Neutrophil (primary cell): ENCODE data around the gene HOXA5.

ENCODE experiments used
- H3K27ac ChIP-seq: fragments of 200-600 bp; sonication (generic); 2 replicates; pipeline ENCODE4 v1.5.1; 2016; ENCODE audit warnings: mild to moderate bottlenecking, moderate library complexity
- H3K27me3 ChIP-seq: fragments of 200-600 bp; sonication (generic); 2 replicates; pipeline ENCODE4 v1.6.0; 2016; ENCODE audit warnings: mild to moderate bottlenecking
- H3K36me3 ChIP-seq: fragments of 200-600 bp; sonication (generic); 2 replicates; pipeline ENCODE4 v1.5.1; 2017
- H3K4me1 ChIP-seq, 2 experiments: fragments of 200-600 bp in 1 of 2; sonication (generic) in 1 of 2; 1 replicate in 1 of 2; 2 replicates in 1 of 2; pipeline versions ENCODE4 v1.5.1 to v1.6.1; 2013 to 2016; ENCODE audit warnings: low read depth in 1 of 2, low read length in 1 of 2, mild to moderate bottlenecking in 1 of 2, moderate library complexity in 1 of 2; ENCODE audit not compliant: control insufficient read depth in 1 of 2, insufficient read depth in 1 of 2
- H3K4me3 ChIP-seq, 2 experiments: fragments of 200-600 bp in 1 of 2; sonication (generic) in 1 of 2; 1 replicate in 1 of 2; 2 replicates in 1 of 2; pipeline ENCODE4 v1.5.1; 2013 to 2016; ENCODE audit warnings: low read depth in 1 of 2, low read length in 1 of 2, mild to moderate bottlenecking in 1 of 2, moderate library complexity in 1 of 2
- H3K9me3 ChIP-seq: fragments of 200-600 bp; sonication (generic); 2 replicates; pipeline ENCODE4 v1.5.1; 2016
- TF ChIP-seq, protein P1 (sequence below): fragments of 200-600 bp; sonication (generic); IDR thresholded peaks from 2 replicates; pipeline ENCODE4 v1.5.1; 2016; ENCODE audit warnings: antibody characterized with exemption

Gene HOXA5

DNA sequence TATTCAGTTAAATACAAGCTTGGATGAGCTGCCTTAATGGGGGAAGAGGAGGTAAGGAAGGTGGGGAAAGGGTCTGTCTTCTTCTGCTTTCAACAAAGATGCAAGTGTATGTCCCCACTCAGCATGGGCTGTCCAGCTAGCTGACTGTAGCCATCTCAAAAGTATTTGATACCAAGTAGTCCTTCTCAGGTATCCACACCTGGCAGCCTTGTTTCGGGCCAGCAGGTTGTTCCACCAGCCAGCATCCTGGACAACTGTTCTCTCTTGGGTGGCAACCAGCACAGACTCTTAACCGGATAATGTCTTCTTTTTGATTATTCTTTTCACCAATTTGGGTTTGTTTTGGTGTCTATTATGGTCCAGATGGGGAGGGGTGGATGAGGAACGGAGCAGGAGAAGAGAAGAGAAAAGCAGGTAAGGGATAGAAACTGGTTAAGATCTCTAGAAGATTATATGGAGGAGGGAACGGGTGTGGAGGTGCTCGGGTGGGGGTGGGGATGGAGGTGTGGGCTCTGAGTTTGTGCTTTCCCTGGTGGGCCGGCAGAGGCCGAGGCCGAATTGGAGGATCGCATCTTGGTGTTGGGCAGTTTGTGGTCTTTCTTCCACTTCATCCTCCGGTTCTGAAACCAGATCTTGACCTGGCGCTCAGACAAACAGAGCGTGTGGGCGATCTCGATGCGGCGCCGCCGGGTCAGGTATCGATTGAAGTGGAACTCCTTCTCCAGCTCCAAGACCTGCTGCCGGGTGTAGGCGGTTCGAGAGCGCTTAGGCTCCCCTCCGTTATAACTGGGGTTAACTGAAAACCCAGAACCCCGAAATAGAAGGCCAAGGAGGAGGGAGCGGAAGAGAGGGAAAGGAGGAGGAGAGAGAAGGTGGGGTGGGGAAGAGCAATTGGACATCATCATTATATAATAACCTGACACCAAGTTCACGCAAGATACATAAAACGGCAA is 14.4 kb downstream of the HOXA5 start:
- Histone ChIP-seq H3K27ac (no peak overlapping the region), H3K4me1 (peaks cover 9 to 11% of the 10 kb centered on the region in 2 experiments), H3K27me3 (peaks cover 64% of the 10 kb centered on the region), H3K9me3 (no peaks in the 10 kb centered on the region), H3K36me3 (no peaks in the 10 kb centered on the region), H3K4me3 (no peak overlapping the region)
- TF ChIP-seq, protein P1, sequence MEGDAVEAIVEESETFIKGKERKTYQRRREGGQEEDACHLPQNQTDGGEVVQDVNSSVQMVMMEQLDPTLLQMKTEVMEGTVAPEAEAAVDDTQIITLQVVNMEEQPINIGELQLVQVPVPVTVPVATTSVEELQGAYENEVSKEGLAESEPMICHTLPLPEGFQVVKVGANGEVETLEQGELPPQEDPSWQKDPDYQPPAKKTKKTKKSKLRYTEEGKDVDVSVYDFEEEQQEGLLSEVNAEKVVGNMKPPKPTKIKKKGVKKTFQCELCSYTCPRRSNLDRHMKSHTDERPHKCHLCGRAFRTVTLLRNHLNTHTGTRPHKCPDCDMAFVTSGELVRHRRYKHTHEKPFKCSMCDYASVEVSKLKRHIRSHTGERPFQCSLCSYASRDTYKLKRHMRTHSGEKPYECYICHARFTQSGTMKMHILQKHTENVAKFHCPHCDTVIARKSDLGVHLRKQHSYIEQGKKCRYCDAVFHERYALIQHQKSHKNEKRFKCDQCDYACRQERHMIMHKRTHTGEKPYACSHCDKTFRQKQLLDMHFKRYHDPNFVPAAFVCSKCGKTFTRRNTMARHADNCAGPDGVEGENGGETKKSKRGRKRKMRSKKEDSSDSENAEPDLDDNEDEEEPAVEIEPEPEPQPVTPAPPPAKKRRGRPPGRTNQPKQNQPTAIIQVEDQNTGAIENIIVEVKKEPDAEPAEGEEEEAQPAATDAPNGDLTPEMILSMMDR = no peak

DNA sequence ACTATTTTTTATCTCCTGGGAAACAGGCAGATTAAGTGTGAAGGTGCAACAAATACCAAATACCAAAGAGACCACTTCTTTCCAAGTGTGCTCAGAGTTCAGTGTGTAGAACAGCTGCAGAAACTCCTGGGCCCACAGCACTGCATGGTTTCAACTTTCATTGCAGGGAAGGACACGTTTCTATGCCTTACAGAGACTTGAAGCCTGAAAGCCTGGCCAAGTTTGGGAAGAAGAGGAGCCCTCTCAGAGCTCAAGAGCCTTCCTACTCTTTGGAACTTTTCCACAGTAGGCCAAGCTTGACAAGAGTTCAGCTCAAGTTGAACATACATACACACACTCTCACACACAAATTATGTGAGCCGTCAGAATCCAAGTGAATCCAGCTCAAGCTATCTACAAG is 15.4 kb downstream of the HOXA5 start:
- H3K36me3 ChIP-seq = no peaks in the 10 kb centered on the region
- TF ChIP-seq, protein P1 = no peak
- peaks cover 63% of the 10 kb centered on the region for H3K27me3 ChIP-seq
- no peak overlapping the region for H3K27ac ChIP-seq
- H3K4me3 ChIP-seq = no peak overlapping the region
- H3K4me1 ChIP-seq = peaks cover 5 to 11% of the 10 kb centered on the region in 2 experiments
- H3K9me3 ChIP-seq = no peaks in the 10 kb centered on the region

DNA sequence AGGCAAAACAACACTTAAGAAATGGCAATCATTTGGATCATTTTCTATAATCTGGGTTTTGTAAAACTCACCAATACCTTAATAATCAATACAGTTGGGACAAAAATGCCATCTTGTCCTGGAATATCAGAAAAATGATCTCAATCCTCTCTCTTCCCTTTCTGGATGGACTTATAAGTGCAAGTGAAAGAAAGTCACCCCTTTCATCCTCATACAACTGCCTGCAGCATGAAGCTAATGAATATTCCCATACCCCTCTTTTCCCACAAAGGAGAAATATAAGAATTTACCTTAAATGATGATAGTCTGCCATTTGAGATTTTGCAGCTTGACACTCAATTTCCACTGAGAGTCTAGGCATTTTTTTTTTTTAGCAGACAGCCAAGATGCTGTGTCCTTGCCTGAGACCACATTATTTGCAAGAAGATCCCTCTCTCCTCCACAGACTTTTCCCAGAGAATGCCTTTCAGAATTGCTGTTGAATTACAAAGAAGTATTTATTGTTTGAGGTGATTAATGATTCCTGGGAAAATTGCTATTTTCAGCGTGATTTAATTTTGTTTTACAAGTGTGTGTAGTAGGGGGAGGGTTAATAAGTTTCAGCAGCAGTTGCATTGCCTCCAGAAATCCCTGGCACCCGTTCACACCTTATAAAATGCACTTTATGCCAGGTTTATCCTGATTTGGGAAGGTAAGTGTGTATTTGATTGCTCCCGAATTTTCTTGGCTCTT is 16.7 kb downstream of the HOXA5 start:
- H3K36me3 ChIP-seq = no peaks in the 10 kb centered on the region
- TF ChIP-seq, protein P1 = no peak
- peaks cover 5 to 17% of the 10 kb centered on the region in 2 experiments for H3K4me1 ChIP-seq
- no peak overlapping the region for H3K27ac ChIP-seq
- no peaks in the 10 kb centered on the region for H3K9me3 ChIP-seq
- H3K27me3 ChIP-seq = peaks cover 53% of the 10 kb centered on the region
- H3K4me3 ChIP-seq = no peak overlapping the region

DNA sequence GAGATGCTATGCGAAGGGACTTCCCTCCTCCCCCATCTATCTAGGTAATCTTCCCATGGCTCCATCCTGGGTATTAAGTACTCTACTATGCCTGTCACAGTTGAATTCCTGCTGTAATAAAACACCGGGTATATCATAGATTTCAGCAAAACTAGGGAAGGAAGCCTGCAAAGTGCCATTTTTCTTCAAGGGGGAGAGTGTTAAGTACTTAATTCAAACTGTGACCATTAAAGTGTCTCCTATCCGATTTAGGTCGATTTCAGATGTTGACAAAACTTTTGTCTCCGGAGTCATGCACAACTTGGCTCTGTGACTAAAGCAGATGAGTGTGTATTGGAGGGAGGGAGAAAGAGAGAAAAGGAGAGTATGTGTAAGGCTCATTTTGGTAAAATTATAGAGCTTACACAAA is 17.5 kb downstream of the HOXA5 start:
- no peak overlapping the region for H3K27ac ChIP-seq
- H3K27me3 ChIP-seq = peaks cover 48% of the 10 kb centered on the region
- peaks cover 0 to 12% of the 10 kb centered on the region in 2 experiments for H3K4me1 ChIP-seq
- TF ChIP-seq, protein P1 = no peak
- H3K4me3 ChIP-seq = no peak overlapping the region
- H3K9me3 ChIP-seq = no peaks in the 10 kb centered on the region
- H3K36me3 ChIP-seq = no peaks in the 10 kb centered on the region

DNA sequence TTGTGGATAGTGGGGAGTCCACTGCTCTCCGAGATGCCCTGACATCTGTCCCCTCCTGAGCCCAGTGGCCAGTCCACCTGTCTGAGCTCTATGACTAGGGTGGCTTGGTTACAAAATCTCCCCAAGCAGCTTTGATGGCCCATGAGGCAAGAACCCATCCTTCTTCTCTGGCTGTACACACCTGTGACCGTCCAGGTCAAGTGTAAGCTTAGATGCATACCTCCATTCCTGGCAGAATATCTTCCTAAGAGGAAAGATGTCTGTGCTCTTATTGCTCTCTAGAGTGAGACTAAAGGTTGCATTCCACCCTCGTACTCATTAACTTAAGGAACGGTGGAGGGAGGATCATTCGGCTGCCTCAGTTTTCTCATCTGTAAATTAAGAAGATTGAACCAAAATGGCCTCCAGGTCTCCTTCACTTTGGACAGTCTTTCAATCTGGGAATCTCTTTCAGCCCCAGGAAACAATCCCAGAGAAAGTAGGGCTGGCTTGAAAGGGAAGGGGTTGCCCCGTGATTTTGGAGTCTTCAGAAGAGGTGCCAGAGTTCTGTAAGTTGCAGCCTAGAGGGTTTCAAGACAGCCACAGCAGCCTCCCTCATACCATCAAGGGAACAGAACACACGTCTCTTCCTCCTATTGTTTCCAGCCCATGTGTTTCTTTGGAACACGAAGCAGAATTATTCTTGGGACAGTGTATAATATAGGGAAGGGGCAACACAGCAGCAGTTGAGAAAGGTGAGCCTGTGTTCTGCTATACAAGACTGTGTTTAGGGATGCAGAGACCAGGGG is 18.4 kb downstream of the HOXA5 start:
- H3K4me1 ChIP-seq = peaks cover 0 to 11% of the 10 kb centered on the region in 2 experiments
- no peaks in the 10 kb centered on the region for H3K36me3 ChIP-seq
- TF ChIP-seq, protein P1 = no peak
- peaks cover 45% of the 10 kb centered on the region for H3K27me3 ChIP-seq
- no peak overlapping the region for H3K27ac ChIP-seq
- H3K4me3 ChIP-seq = no peak overlapping the region
- H3K9me3 ChIP-seq = no peaks in the 10 kb centered on the region
